ENCODE results near the gene AGPAT2.

- no peak for TF ChIP-seq CTCF (IDR thresholded peaks at IDR 0.05)
- no peak for TF ChIP-seq POLR2A (IDR thresholded peaks at IDR 0.05)
Observed at GRCh38 chr9:136723989-136724388, 36.7 kb upstream of the AGPAT2 start.
